Ectodermal cell (in vitro differentiated cells): ENCODE data around the gene GRHL3.

Experiments
- H3K27ac ChIP-seq: 2 replicates; pipeline ENCODE4 v1.7.0; 2013; ENCODE audit warnings: mild to moderate bottlenecking, low read depth, low read length; ENCODE audit not compliant: insufficient read depth, poor library complexity, severe bottlenecking
- H3K27me3 ChIP-seq: 2 replicates; pipeline ENCODE4 v1.7.0; 2013; ENCODE audit warnings: mild to moderate bottlenecking, low read length; ENCODE audit not compliant: insufficient read depth, control insufficient read depth, poor library complexity, severe bottlenecking
- H3K36me3 ChIP-seq: one replicate; pipeline ENCODE4 v1.7.0; 2013; ENCODE audit warnings: low read length; ENCODE audit not compliant: control insufficient read depth, insufficient read depth
- H3K4me1 ChIP-seq: one replicate; pipeline ENCODE4 v1.7.0; 2013; ENCODE audit warnings: low read length; ENCODE audit not compliant: control insufficient read depth, insufficient read depth
- H3K4me3 ChIP-seq: 2 replicates; pipeline ENCODE4 v1.7.0; 2013; ENCODE audit warnings: low read depth, low read length, control low read depth; ENCODE audit not compliant: insufficient read depth
- H3K9me3 ChIP-seq: 2 replicates; pipeline ENCODE4 v1.7.0; 2013; ENCODE audit warnings: mild to moderate bottlenecking, low read length, moderate library complexity; ENCODE audit not compliant: control insufficient read depth
- WGBS, 2 experiments: methylation state at CpG; one replicate each; pipeline ENCODE4 v1.1.7; 2013; ENCODE audit warnings: missing lambda C conversion rate in 2 of 2; 5-methylcytosine and 5-hydroxymethylcytosine counted together

The GRHL3 gene

GRCh38 chr1:24353292-24353891 is 34.2 kb downstream of the GRHL3 start:
- Histone ChIP-seq H3K36me3 (no peaks in the 10 kb centered on the region), H3K4me1 (no peaks in the 10 kb centered on the region), H3K4me3 (no peak overlapping the region), H3K27me3 (no peaks in the 10 kb centered on the region), H3K9me3 (no peaks in the 10 kb centered on the region), H3K27ac (no peak overlapping the region)
- 94% methylated on average over 4 of the region's 4 CpGs for WGBS, 2 experiments

GRCh38 chr1:24355466-24355865 is 36.3 kb downstream of the GRHL3 start:
- Histone ChIP-seq H3K4me3 (no peak overlapping the region), H3K36me3 (no peaks in the 10 kb centered on the region), H3K27me3 (no peaks in the 10 kb centered on the region), H3K4me1 (no peaks in the 10 kb centered on the region), H3K9me3 (no peaks in the 10 kb centered on the region), H3K27ac (no peak overlapping the region)
- WGBS, 2 experiments, result 88 to 95% methylated on average over 3 of the region's 3 CpGs

GRCh38 chr1:24357038-24357437 is 37.9 kb downstream of the GRHL3 start:
- Histone ChIP-seq H3K36me3 (no peaks in the 10 kb centered on the region), H3K9me3 (no peaks in the 10 kb centered on the region), H3K27me3 (no peaks in the 10 kb centered on the region), H3K4me3 (no peak overlapping the region), H3K27ac (no peak overlapping the region), H3K4me1 (no peaks in the 10 kb centered on the region)
- WGBS, 2 experiments, result 96 to 98% methylated on average over 7 of the region's 7 CpGs

- no peak overlapping the region for H3K27ac ChIP-seq
- peaks cover 5% of the 10 kb centered on the region for H3K27me3 ChIP-seq
- 96 to 98% methylated on average over 10 of the region's 10 CpGs for WGBS, 2 experiments
- no peak overlapping the region for H3K4me3 ChIP-seq
- H3K9me3 ChIP-seq, result no peaks in the 10 kb centered on the region
- no peaks in the 10 kb centered on the region for H3K36me3 ChIP-seq
- H3K4me1 ChIP-seq, result peaks cover 27% of the 10 kb centered on the region
These were observed 41.5 kb downstream of the GRHL3 start for GRCh38 chr1:24360681-24361080.

GRCh38 chr1:24361811-24362210 is 42.7 kb downstream of the GRHL3 start:
- no peak overlapping the region for H3K4me3 ChIP-seq
- no peak overlapping the region for H3K27ac ChIP-seq
- no peaks in the 10 kb centered on the region for H3K9me3 ChIP-seq
- H3K36me3 ChIP-seq, result no peaks in the 10 kb centered on the region
- H3K27me3 ChIP-seq, result peaks cover 5% of the 10 kb centered on the region
- 95 to 96% methylated on average over 3 of the region's 3 CpGs for WGBS, 2 experiments
- H3K4me1 ChIP-seq, result peaks cover 28% of the 10 kb centered on the region

- 93 to 96% methylated on average over 2 of the region's 2 CpGs for WGBS, 2 experiments
- peaks cover 5% of the 10 kb centered on the region for H3K27me3 ChIP-seq
- H3K27ac ChIP-seq, result no peak overlapping the region
- H3K4me1 ChIP-seq, result peaks cover 28% of the 10 kb centered on the region
- no peaks in the 10 kb centered on the region for H3K9me3 ChIP-seq
- H3K36me3 ChIP-seq, result no peaks in the 10 kb centered on the region
- H3K4me3 ChIP-seq, result no peak overlapping the region
These were observed 43.2 kb downstream of the GRHL3 start for GRCh38 chr1:24362396-24362795.

- Histone ChIP-seq H3K4me3 (no peak overlapping the region), H3K9me3 (no peaks in the 10 kb centered on the region), H3K27ac (no peak overlapping the region), H3K27me3 (peaks cover 5% of the 10 kb centered on the region), H3K4me1 (peaks cover 28% of the 10 kb centered on the region), H3K36me3 (no peaks in the 10 kb centered on the region)
- WGBS, 2 experiments, result 94 to 95% methylated on average over 4 of the region's 4 CpGs
These were observed 43.9 kb downstream of the GRHL3 start for GRCh38 chr1:24362982-24363614.

GRCh38 chr1:24363994-24364393 is 44.8 kb downstream of the GRHL3 start:
- Histone ChIP-seq H3K4me3 (no peak overlapping the region), H3K4me1 (peaks cover 28% of the 10 kb centered on the region), H3K27ac (peak overlapping the region; percentile 57), H3K36me3 (no peaks in the 10 kb centered on the region), H3K27me3 (peaks cover 5% of the 10 kb centered on the region), H3K9me3 (no peaks in the 10 kb centered on the region)
- 84 to 86% methylated on average over 5 to 7 of the region's 7 CpGs for WGBS, 2 experiments

GRCh38 chr1:24364605-24364974 is 45.4 kb downstream of the GRHL3 start:
- H3K36me3 ChIP-seq, result no peaks in the 10 kb centered on the region
- no peaks in the 10 kb centered on the region for H3K9me3 ChIP-seq
- H3K27ac ChIP-seq, result peak overlapping the region; percentile 57
- no peak overlapping the region for H3K4me3 ChIP-seq
- H3K27me3 ChIP-seq, result peaks cover 5% of the 10 kb centered on the region
- H3K4me1 ChIP-seq, result peaks cover 28% of the 10 kb centered on the region
- 23 to 39% methylated on average over 2 of the region's 2 CpGs for WGBS, 2 experiments

- no peak overlapping the region for H3K4me3 ChIP-seq
- 72 to 81% methylated on average over 10 to 11 of the region's 11 CpGs for WGBS, 2 experiments
- H3K27ac ChIP-seq, result peak overlapping the region; percentile 57
These were observed 46.0 kb downstream of the GRHL3 start for GRCh38 chr1:24364975-24365678.

More at GRCh38 chr1:24364975-24365678, 46.0 kb downstream of the GRHL3 start:
- Histone ChIP-seq H3K36me3 (no peaks in the 10 kb centered on the region), H3K9me3 (no peaks in the 10 kb centered on the region), H3K27me3 (peaks cover 5% of the 10 kb centered on the region), H3K4me1 (peaks cover 28% of the 10 kb centered on the region)
